T-helper 9 cell (primary cell): ENCODE measurements around the gene WDR20.
"Not testable (repeated sequence)": the region's sequence is repeated elsewhere in the genome, so short reads cannot be mapped to it uniquely, and the experiment has no call there.

Experiments
- DNase-seq: peaks from one replicate; pipeline ENCODE4 v3.0.0-alpha.2; 2020

WDR20 gene

DNA sequence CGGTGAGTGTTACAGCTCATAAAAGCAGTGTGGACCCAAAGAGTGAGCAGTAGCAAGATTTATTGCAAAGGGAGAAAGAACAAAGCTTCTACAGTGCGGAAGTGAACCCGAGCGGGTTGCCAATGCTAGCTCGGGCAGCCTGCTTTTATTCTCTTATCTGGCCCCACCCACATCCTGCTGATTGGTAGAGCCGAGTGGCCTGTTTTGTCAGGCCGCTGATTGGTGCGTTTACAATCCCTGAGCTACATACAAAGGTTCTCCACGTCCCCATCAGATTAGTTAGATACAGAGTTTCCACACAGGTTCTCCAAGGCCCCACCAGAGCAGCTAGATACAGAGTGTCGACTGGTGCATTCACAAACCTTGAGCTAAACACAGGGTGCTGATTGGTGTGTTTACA is 5.0 kb upstream of the WDR20 start:
- DNase-seq: not testable (repeated sequence)

DNA sequence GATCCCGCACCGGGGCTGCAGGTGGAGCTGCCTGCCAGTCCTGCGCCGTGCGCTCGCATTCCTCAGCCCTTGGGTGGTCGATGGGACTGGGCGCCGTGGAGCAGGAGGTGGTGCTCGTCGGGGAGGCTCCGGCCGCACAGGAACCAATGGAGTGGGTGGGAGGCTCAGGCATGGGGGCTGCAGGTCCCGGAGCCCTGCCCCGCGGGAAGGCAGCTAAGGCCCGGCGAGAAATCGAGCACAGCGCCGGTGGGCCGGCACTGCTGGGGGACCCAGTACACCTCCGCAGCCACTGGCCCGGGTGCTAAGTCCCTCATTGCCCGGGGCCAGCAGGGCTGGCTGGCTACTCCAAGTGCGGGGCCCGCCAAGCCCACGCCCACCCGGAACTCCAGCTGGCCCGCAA is 4.2 kb upstream of the WDR20 start:
- DNase-seq: not testable (repeated sequence)

DNA sequence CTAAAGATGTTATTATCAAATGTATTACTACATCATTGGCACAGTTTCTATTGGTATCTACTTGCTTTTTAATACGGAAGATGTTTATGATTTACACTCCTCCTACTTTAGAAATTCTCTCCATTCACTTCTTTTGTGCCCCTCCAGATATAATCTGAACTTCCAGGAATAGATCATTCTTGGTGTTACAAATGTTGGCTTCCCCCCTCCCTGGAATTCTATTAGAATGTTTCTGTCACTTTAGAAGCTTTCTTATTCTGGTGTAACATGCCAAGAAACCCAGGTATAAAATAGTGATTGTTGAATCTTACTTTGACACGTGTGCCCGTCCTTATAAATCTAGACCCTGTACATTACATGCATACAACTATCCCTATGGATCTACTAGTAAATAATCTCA is 1.2 kb upstream of the WDR20 start:
- no peak for DNase-seq

DNA sequence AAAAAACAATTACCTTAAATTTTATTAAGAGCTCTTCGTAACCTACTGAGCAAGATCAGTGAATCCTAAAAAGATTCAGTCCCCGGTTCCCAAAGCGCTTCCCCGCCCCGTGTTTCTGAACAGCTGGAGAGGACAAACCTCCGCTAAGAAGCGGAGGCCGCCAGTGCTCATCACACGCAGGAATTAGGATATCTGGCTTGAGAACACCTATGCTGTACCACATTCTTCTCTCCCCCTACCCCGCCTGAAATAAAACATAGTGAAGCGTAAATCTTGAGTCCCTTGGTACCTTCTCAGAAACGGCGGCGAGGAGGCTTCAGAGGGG is 774 bp upstream of the WDR20 start:
- DNase-seq: no peak

DNA sequence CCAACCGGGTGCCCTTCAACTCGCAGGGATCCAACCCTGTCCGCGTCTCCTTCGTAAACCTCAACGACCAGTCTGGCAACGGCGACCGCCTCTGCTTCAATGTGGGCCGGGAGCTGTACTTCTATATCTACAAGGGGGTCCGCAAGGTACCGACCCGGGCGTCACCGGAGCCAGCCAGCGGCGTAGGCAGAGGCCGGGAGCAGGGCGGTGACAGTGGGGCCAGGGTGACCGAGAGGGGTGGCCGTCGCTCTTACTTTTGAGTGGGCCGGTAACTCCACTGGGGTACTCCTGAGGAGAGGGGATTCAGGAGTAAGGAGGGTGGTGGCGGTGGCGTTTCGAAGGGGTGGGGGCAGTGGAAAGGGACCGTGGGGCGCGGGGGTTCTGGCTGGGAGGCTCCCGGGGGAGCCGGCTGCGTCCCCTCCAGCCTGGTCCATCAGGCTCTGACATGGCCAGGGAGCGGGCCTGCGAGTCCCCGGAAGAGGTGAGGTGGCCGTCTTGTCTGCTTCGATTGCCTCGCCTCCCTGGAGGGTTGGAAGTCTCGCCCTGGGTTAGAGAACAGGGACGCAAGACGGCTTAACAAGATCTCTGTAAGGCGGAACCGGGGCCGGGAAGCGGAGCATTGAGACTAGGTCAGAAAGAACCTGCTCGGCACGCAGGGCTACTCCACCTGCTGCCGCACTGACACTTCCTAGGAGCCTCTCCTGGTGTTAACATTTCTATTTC is 491 bp downstream of the WDR20 start:
- DNase-seq: peak; percentile 10

DNA sequence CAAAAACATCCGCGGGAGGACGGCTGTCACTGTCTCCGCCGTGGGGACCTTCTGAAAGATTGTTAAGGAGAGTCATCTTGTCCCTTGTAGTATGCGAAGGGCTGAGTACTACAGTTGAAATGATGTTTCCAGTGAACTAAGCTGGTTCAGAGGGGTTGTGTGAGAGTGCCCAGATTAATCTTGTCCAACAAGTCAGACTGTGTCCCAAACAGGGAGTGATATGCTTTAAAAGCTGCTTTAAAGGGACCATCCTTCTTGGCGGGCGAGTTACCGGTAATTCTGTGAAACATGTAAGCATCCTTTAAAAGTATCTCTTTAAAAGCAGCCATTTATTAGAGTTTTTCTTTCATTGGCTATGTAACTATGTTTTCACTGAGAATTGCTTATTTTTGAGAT is 1.1 kb downstream of the WDR20 start:
- no peak for DNase-seq

DNA sequence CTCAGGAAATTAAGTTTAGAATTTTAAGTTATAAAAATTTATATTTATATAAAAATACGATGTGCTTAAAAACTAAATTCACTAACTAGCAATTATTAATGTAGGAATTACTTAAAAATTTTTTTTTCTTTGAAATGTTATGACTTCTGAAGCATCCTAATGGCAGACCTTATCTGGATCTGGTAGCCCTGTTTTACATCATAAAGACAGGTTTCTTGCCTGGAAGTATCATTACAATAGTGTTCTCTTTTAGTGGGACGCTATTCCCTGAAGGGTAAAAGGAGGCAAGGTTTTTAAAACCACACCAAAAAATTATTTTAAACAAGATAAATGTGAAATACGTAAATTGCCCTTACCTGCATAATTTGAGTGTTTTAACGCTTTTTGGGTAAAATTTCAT is 2.1 kb downstream of the WDR20 start:
- DNase-seq: no peak

DNA sequence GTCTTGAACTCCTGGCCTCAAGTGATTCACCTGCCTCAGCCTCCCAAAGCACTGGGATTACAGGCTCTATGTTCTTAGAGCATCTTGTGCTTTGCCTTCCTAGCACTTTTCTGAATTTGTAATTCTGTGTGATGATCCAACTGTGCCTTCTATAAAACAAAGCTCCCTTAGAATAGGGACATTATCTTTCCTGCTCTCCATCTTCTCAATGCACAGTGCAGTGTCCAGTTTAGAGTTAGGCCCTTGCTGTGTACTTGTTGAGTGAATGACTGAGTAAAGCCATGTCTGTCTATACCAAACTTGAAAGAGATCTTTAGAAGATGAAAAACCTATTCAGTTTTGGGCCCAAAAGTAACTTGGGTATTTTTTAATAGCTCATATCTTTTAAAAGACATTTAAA is 5.2 kb downstream of the WDR20 start:
- no peak for DNase-seq

DNA sequence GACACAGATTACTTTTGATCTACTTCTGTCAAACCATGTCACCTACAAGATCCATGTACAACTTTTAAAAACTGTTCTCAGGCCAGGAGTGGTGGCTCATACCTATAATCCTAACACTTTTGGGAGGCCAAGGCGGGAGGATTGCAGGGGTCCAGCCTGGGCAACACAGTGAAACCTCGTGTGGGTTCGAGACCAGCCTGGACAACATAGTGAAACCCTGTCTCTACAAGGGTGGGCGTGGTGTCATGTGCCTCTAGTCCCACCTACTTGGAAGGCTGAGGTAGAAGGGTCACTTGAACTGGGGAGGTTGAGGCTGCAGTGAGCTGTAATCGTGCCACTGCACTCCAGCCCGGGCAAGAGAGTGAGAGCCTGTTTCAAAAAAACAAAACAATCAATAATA is 5.7 kb downstream of the WDR20 start:
- DNase-seq: no peak

DNA sequence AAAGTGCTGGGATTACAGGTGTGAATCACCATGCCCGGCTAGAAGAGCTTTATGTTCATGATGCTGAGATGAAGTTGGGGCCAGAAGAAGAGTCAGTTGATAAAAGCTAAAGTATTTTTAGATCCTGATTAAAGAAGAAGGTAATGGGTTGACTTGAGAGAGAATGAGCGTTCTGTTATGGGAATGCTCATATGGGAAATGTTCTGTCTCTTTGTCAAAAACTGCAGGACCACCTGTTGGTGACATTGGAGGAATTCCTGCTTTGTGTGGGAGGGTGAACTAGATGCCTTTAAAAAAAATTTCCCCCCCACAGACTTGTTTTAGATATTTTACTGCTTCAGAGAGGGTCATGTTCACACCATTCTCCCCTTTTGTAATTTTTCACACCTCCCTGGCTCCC is 6.7 kb downstream of the WDR20 start:
- no peak for DNase-seq

DNA sequence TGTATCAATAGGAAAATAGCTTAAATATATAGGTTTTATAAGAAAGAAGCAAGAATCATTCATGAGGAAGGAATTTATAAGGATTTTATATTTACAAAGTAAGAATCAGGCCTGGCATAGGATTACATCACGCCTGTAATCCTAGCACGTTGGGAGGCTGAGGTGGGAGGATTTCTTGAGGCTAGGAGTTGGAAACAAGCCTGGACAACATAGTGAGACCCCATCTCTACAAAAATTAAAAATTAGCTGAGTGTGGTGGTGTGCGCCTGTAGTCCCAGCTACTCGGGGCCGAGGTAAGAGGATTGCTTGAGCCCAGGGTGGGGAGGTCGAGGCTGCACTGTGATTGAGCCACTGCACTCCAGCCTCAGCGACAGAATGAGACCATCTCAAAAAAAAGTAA is 10.4 kb downstream of the WDR20 start:
- DNase-seq: no peak

DNA sequence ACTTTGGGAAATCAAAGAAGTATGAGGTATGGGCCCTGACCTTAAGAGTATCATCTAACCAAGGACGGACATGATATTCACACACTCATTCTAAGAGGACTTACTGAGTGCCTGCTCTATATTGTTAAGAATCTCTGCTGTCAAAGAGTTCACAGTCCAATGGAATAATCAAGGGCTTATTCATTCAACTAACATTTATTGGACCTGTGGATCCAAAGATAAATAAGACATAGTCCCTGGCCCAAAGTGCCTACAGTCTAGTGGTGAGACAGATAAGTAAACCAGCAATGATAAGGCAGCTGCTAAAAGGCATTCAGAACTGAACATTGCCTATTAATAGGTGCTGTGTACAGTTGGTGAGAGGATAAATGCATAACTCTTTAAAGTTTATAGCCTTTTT is 11.0 kb downstream of the WDR20 start:
- DNase-seq: no peak

DNA sequence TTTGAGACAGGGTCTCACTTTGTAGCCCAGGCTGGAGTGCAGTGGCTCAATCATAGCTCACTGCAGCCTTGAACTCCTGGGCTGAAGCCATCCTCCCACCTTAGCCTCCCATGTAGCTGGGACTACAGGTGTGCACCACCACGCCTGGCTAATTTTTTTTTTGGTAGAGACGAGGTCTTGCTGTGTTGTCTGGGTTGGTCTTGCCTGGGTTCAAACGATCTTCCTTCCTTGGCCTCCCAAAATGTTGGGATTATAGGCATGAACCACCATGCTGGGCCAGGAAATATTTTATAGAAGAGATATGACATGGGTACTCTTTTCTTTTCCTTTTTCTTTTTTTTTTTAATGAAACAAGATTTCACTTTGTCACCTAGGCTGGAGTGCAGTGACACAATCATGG is 11.7 kb downstream of the WDR20 start:
- not testable (repeated sequence) for DNase-seq

DNA sequence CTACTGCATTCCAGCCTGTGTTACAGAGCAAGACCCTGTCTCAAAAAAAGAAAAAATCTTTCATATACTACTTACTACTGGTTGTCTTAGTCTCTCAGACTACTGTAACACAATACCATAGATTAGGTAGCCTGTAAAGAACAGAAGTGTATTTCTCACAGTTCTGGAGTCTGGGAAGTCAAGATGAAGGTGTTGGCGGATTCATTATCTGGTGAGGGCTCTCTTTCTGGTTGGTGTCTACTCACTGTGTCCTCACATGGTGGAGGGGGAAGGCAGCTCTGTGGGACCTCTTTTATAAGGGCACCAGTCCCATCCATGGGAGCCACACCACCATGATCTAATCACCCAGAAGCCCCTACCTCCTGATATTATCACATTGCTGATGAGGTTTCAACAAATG is 14.4 kb downstream of the WDR20 start:
- DNase-seq: no peak

DNA sequence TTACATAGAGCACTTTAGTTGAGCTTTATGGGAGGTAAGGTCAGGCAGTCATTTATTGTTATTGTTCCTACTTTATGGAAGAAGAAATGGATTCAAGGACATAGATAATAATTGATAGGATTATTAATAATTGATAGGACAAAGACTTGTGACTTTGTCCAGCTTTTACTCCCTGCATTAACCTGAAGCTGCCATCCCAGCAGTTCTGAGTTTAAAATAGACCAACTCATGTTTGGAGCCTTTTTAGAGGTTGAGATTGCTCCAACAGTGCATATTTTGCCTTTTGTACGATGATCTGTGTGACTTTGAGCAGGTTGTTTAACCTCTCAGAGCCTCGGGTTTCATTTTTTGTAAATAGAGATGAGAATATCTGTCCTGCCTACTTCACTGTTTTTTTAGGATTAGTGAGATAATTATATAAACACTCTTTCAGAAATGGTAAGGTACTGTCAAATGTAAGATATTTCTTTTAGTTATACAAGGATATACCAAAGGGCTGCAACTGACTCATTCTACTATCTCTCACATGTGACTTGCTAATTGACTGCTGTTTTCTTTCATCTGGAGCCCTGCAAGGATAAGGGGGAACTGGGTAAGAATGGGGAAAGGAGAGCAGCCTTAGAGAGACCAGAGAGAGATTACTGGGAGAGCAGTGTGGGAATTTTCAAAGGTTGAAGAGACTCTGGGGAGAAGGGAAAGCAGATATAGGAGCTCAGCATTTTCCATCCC is 15.3 kb downstream of the WDR20 start:
- no peak for DNase-seq

DNA sequence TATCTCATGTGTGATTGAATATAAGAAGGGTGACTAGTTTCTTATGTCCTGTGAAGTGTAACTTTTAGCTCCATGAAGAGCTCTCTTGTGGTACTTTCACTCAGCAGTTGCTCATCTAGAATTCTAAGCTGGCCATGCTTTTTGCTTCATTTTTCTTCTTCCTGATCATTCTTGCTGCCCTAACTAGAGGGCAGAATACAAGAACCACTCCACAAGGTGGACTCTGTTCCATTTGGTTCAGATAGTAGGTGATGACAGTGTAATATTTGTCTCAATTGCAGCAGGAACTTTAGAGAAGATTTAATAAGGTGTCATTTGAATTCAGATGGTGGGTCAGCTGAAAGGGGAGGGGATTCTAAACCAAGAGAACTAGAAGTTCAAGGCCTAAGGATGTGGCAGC is 17.6 kb downstream of the WDR20 start:
- no peak for DNase-seq

DNA sequence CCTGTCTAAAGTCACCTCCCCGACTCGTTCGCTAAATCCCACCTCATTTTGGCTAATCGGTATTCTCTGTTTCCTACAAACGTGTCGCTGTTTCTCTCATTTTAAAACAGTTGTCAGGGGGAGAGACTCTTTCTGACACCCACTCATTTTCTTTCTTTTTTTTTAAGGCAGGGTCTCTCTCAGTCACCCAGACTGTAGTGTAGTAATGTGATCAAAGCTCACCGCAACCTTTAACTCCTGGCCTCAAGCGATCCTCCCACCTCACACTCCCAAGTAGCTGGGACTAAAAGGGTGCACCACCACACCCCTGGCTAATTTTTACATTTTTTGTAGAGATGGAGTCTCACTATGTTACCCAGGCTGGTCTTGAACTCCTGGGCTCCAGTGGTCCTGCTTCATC is 19.1 kb downstream of the WDR20 start:
- DNase-seq: no peak

DNA sequence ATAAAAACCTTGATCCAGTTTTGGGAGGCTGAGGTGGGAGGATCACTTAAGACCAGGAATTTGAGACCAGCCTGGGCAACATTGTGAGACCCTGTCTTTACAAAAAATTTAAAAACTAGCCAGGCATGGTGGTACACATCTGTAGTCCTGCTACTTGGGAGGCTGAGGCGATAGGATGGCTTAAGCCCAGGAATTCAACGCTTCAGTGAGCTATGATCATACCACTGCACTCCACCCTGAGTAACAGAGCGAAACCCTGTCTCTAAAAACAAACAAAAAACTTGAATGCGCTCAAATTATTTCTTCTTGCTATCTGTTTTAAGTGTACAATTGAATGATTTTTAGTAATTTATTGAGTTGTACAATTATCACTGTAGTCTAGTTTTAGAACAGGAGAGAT is 20.1 kb downstream of the WDR20 start:
- no peak for DNase-seq

DNA sequence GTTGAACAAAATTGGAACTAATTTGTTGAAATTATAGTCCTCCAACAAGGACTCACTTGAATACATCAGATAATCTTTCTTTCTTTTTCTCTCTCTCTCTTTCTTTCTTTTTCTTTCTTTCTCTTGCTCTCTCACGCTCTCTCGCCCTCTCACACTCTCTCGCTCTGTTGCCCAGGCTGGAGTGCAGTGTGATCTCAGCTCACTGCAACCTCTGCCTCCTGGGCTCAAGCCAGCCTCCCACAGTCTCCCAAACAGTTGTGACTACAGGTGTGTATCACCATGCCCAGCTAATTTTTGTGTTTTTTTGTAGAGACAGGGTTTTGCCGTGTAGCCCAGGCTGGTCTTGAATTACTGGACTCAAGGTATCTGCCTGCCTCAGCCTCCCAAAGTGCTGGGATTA is 22.8 kb downstream of the WDR20 start:
- no peak for DNase-seq

DNA sequence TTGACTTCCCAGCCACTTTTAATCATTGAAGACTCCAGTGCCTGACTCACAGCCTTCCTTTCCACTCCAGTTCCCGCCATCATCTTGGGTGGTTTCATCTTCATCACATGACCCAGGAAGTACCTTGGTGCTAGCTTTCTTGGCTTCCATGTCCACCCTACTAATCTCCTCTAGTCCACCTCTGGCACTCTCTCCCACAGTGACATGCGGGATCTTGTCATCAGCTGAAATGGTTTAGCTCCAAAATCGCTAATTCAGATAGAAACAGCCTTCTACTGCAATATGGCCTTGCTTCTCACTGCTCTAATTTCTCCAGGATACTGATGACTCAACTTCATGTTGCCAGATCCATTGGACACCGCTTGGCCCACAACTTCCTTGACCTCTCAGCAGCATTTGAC is 24.5 kb downstream of the WDR20 start:
- DNase-seq: no peak

DNA sequence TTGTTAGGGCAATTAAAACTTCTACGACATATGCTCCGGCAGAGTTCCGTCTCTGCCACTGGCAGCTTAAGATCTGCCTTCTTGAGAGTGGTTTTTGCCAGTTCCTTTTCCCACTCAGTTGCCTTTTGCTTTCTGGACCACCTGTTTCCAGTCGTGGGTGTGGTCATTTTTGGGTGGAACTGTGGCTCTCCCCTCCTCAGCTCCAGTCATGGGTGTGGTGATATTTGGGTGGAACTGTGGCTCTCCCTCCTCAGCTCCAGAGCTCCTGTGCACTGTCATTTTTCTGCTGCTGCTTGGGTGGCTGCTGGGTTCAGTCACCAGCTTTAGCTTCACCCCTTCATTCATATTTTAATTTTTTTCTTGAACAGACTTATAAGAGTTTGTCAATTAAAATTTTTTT is 25.3 kb downstream of the WDR20 start:
- no peak for DNase-seq

DNA sequence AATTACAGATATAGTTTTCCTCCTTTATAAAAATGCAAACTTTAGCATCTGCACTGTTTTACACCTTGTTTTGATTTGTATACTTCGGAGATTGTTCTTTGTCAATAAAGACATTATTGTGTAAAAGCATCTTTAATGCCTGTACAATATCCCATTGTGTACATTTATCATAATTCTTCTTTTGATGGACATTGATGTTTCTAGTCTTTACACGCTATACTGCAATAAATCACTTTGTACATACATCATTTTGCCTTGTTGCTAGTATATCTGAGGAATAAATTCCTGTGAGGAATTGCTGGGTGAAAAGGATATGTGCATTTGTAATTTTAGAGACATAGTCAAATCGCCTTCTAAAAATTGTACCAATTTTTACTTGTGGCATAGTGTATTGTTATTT is 30.4 kb downstream of the WDR20 start:
- DNase-seq: no peak

DNA sequence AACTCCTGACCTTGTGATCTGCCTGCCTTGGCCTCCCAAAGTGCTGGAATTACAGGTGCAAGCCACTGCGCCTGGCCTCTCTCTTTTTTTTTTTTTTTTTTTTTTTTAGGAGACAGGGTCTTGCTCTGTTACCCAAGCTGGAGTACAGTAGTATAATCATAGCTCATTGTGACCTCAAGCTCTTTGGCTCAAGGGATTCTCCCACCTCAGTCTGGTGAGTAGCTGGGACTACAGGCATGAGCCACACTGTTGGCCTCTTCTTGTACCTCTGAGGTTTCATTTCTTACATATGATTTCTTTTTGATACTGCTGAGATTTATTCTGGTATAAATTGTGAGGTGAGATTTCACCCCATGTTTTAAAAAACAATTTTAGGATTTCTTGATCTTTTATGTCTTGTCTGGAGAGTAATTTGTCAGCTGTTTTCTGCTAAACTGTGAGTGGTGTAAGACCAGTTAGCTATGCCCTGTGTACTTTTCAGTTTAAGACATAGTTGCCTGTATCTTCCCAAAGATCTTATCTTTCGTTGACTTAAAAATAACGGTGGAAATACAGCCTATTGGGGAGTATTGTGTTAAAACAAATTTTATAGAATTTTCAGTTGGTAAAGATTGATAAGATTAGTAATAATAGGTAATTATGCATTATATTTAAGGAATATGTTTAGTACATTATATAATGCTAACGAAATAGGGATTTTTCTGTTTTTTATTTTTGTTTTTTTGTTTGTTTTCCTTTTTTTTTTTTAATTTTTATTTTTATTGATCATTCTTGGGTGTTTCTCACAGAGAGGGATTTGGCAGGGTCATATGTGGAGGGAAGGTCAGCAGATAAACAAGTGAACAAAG is 31.7 kb downstream of the WDR20 start:
- DNase-seq: no peak

DNA sequence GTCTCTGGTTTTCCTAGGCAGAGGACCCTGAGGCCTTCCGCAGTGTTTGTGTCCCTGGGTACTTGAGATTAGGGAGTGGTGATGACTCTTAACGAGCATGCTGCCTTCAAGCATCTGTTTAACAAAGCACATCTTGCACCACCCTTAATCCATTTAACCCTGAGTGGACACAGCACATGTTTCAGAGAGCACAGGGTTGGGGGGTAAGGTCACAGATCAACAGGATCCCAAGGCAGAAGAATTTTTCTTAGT is 32.2 kb downstream of the WDR20 start:
- DNase-seq: not testable (repeated sequence)
